ENCODE results near the gene ZG16B. TPM values are rescaled to one million over a fixed set of nuclear protein-coding genes. Genes with fewer than 3 reads are reported as not detected.

The ZG16B gene
- total and polyA plus RNA-seq, 2 of the 8 experiments (the other 6 are each of a cell fraction or from before 2014, with no cell fraction given) = 0.11 TPM; not detected in 1

DNA sequence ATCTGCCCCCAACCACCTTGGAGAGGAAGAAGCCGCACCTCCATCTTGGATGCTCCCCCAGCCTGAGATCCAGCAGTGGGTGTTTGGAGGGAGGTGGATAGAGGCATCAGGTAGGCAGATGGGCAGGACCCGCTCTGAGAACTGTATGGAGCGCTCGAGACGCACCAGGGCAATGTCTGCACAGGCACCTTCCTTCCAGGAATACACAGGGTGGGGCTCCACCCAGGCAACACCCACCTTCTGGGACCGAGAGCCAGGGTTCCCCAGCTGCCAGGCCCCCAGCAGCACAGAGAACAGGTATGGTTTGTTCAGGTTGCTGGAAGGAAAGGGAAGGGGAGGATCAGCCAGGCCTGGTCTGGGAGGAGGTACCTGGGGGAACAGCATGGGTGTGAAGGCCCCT, 25.4 kb downstream of the ZG16B start:
- Histone ChIP-seq H3K79me2 (ENCODE audit: control insufficient read depth in 1 of 2, insufficient read depth in 2 of 2, low read length in 2 of 2) (no peaks in the 10 kb centered on the region), H3K56ac (replicated peaks; ENCODE audit: insufficient read length, low read depth, low read length) (no peak overlapping the region), H3K79me1 (ENCODE audit: low read depth, low read length) (no peaks in the 10 kb centered on the region), H2BK20ac (ENCODE audit: low read length) (no peak overlapping the region), H3K14ac (ENCODE audit: insufficient read length) (no peak overlapping the region), H3K9me3 (ENCODE audit: insufficient read depth in 2 of 2, low read depth in 1 of 2, low read length in 1 of 2) (peaks cover 8 to 15% of the 10 kb centered on the region in 2 experiments), H3K4me2 (ENCODE audit: insufficient read depth in 1 of 2, low read depth in 2 of 2, low read length in 2 of 2) (no peak overlapping the region), H2BK15ac (ENCODE audit: low read length) (no peak overlapping the region), H2BK5ac (ENCODE audit: low read depth, low read length) (no peak overlapping the region), H3K4me3 (ENCODE audit: extremely low read depth in 1 of 4, insufficient read depth in 2 of 4, low read depth in 3 of 4, low read length in 4 of 4) (no peak overlapping the region), H3K23me2 (ENCODE audit: low read depth, low read length) (peaks cover 11% of the 10 kb centered on the region; the same call in 1 of the 2 replicates), H2BK12ac (ENCODE audit: low read depth, low read length) (no peak overlapping the region), H4K20me1 (replicated peaks in 1 of 2; ENCODE audit: control insufficient read depth in 1 of 2, insufficient read depth in 2 of 2, low read length in 2 of 2) (no peaks in the 10 kb centered on the region), H4K91ac (replicated peaks; ENCODE audit: insufficient read length, low read length) (no peak overlapping the region), H3K18ac (ENCODE audit: extremely low read depth, low read length) (no peak overlapping the region), H3K4ac (replicated peaks; ENCODE audit: insufficient read length, low read depth, low read length) (no peak overlapping the region), H2AK5ac (ENCODE audit: low read depth, low read length) (no peak overlapping the region), H3K36me3 (ENCODE audit: control insufficient read depth in 2 of 4, insufficient read depth in 4 of 4, low read length in 3 of 4) (peaks cover 0 to 3% (median 0%) of the 10 kb centered on the region in 4 experiments; a peak in 1 of 8 replicates), H2AFZ (ENCODE audit: low read length) (no peak overlapping the region), H3K4me1 (replicated peaks in 1 of 4; ENCODE audit: control insufficient read depth in 3 of 4, insufficient read depth in 4 of 4, low read length in 3 of 4) (peaks cover 3 to 12% (median 6%) of the 10 kb centered on the region in 4 experiments; a peak in 5 of 7 replicates), H4K8ac (ENCODE audit: extremely low read depth, insufficient read depth, low read length) (no peak overlapping the region), H3K23ac (ENCODE audit: insufficient read length) (no peak overlapping the region), H4K5ac (ENCODE audit: insufficient read length, low read depth, low read length) (no peak overlapping the region), H3K27me3 (replicated peaks in 1 of 4; ENCODE audit: control insufficient read depth in 3 of 4, extremely low read depth in 1 of 4, insufficient read depth in 3 of 4, low read length in 3 of 4) (peaks cover 2 to 19% (median 8%) of the 10 kb centered on the region in 4 experiments; a peak in 4 of 7 replicates), H3K27ac (ENCODE audit: low read depth, low read length) (no peak overlapping the region), H2BK120ac (replicated peaks; ENCODE audit: low read depth, low read length) (no peak overlapping the region), H3K9ac (replicated peaks in 1 of 4; ENCODE audit: extremely low read depth in 1 of 4, low read depth in 3 of 4, low read length in 3 of 4) (no peak overlapping the region)
- no peak for FAIRE-seq
- ChIA-PET POLR2A (ENCODE audit: partially characterized antibody) (interaction anchor here (1.9 kb wide), 1 partner anchor 77 kb away, joined by 6 read pairs; no protein-coding TSS in a partner anchor), CTCF (ENCODE audit: partially characterized antibody) (interaction anchor here (0.9 to 7.3 kb wide), 7 partner anchors 12 to 59 kb away, joined by 3 to 74 read pairs (median 22); no protein-coding TSS in a partner anchor)
- TF ChIP-seq TEAD4 (IDR thresholded peaks at IDR 0.05; ENCODE audit: low read depth, low read length) = no peak
- no peak for TF ChIP-seq MAX (IDR thresholded peaks at IDR 0.05)
- TF ChIP-seq ZNF274 (IDR thresholded peaks at IDR 0.05; ENCODE audit: borderline replicate concordance, extremely low read depth, low read length) = no peak
- no peak for TF ChIP-seq CBX8 (IDR thresholded peaks at IDR 0.05; ENCODE audit: borderline replicate concordance, low read depth, low read length)
- TF ChIP-seq, protein P1, sequence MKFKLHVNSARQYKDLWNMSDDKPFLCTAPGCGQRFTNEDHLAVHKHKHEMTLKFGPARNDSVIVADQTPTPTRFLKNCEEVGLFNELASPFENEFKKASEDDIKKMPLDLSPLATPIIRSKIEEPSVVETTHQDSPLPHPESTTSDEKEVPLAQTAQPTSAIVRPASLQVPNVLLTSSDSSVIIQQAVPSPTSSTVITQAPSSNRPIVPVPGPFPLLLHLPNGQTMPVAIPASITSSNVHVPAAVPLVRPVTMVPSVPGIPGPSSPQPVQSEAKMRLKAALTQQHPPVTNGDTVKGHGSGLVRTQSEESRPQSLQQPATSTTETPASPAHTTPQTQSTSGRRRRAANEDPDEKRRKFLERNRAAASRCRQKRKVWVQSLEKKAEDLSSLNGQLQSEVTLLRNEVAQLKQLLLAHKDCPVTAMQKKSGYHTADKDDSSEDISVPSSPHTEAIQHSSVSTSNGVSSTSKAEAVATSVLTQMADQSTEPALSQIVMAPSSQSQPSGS (IDR thresholded peaks at IDR 0.05; ENCODE audit: low read length) = no peak
- TF ChIP-seq SIRT6 (IDR thresholded peaks at IDR 0.05; ENCODE audit: low read length) = no peak
- TF ChIP-seq CTBP2 (IDR thresholded peaks at IDR 0.05; ENCODE audit: borderline replicate concordance, insufficient read depth, insufficient read length, low read length) = no peak
- TF ChIP-seq SIX5 (IDR thresholded peaks at IDR 0.05; ENCODE audit: low read depth, low read length) = no peak
- no peak for TF ChIP-seq HDAC2 (IDR thresholded peaks at IDR 0.05; ENCODE audit: borderline replicate concordance in 1 of 2, low read depth in 2 of 2, low read length in 2 of 2)
- TF ChIP-seq USF2 (IDR thresholded peaks at IDR 0.05; ENCODE audit: low read length) = no peak
- DNase-seq (ENCODE audit: low read depth in 1 of 2, low spot score in 2 of 2) = no peak
- 92% methylated on average over 6 of the region's 6 CpGs; no CpG with 5 or more reads in 1 of the 2 experiments for WGBS, 2 experiments (ENCODE audit: extremely low coverage in 1 of 2, insufficient coverage in 1 of 2, insufficient read length in 1 of 2, insufficient replicate concordance in 2 of 2, low coverage in 1 of 2, low lambda C conversion rate in 2 of 2, missing lambda C conversion rate in 1 of 2)

Measured in H1 (cell line).